Measurements from ENCODE around the gene ATAD3B. TPM values are rescaled to one million over a fixed set of nuclear protein-coding genes. Genes with fewer than 3 reads are reported as not detected.
"Not testable (repeated sequence)": the region's sequence is repeated elsewhere in the genome, so short reads cannot be mapped to it uniquely, and the experiment has no call there.

ATAD3B gene
- total RNA-seq, 1 donor from 2014 or later: 39.2 TPM

DNA sequence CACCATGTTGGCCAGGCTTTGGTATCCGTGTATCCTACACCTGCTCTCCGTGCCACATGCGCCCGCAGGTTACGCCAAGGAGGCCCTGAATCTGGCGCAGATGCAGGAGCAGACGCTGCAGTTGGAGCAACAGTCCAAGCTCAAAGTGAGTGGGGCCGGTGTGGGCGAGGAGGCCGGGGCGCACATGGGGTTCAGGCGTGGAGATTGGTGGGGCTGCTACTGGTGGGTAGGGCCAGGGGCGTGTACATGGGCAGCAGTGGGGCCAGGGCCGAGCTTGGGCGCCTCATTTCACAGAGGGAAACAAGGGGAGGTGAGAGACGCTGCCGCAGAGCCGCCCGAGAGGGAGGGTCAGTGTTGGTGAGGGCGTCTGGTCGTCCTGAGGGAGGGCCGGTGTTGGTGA lies 5.6 kb downstream of the ATAD3B start:
- Mint-ChIP-seq H3K27ac (no peak overlapping the region), H3K36me3 (peaks cover 6% of the 10 kb centered on the region), H3K4me3 (no peak overlapping the region), H3K27me3 (ENCODE audit: low read depth) (no peaks in the 10 kb centered on the region), H3K9me3 (no peaks in the 10 kb centered on the region), H3K4me1 (peaks cover 5% of the 10 kb centered on the region)
- TF ChIP-seq, protein P1, sequence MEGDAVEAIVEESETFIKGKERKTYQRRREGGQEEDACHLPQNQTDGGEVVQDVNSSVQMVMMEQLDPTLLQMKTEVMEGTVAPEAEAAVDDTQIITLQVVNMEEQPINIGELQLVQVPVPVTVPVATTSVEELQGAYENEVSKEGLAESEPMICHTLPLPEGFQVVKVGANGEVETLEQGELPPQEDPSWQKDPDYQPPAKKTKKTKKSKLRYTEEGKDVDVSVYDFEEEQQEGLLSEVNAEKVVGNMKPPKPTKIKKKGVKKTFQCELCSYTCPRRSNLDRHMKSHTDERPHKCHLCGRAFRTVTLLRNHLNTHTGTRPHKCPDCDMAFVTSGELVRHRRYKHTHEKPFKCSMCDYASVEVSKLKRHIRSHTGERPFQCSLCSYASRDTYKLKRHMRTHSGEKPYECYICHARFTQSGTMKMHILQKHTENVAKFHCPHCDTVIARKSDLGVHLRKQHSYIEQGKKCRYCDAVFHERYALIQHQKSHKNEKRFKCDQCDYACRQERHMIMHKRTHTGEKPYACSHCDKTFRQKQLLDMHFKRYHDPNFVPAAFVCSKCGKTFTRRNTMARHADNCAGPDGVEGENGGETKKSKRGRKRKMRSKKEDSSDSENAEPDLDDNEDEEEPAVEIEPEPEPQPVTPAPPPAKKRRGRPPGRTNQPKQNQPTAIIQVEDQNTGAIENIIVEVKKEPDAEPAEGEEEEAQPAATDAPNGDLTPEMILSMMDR (IDR thresholded peaks at IDR 0.05; ENCODE audit: unreplicated experiment): no peak
- no peak for DNase-seq (ENCODE audit: low spot score in 2 of 2, unreplicated experiment in 2 of 2)

- TF ChIP-seq, protein P1 (IDR thresholded peaks at IDR 0.05; ENCODE audit: unreplicated experiment): no peak
- Mint-ChIP-seq H3K27me3 (ENCODE audit: low read depth) (no peaks in the 10 kb centered on the region), H3K9me3 (no peaks in the 10 kb centered on the region), H3K4me3 (no peak overlapping the region), H3K36me3 (peaks cover 7% of the 10 kb centered on the region), H3K27ac (no peak overlapping the region), H3K4me1 (no peaks in the 10 kb centered on the region)
- DNase-seq (ENCODE audit: low spot score in 2 of 2, unreplicated experiment in 2 of 2): no peak
Measured at GRCh38 chr1:1479547-1480487, 8.3 kb downstream of the ATAD3B start.

DNA sequence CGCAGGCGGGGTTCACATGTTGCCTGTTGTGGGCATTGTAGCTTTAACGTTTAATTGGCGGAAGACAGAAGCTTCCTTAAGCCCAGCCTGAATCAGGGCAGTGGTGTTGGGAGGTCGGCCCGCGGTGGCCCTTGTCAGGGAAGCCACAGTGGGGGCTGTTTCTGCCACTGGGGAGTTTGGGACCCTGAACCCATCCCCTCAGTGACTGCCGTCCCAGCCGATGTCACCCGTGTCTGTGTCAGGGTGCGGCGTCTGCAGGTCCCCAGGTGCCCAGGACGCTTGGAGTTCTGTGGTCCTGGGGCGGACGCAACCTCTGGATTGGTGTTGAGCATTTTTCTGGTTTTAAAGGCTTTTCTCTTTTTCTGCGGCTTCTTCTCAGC lies 8.9 kb downstream of the ATAD3B start:
- not testable (repeated sequence) for H3K36me3 Mint-ChIP-seq; H3K27me3 Mint-ChIP-seq (ENCODE audit: low read depth); H3K4me1 Mint-ChIP-seq; DNase-seq (ENCODE audit: low spot score in 2 of 2, unreplicated experiment in 2 of 2); H3K27ac Mint-ChIP-seq; H3K4me3 Mint-ChIP-seq; H3K9me3 Mint-ChIP-seq

DNA sequence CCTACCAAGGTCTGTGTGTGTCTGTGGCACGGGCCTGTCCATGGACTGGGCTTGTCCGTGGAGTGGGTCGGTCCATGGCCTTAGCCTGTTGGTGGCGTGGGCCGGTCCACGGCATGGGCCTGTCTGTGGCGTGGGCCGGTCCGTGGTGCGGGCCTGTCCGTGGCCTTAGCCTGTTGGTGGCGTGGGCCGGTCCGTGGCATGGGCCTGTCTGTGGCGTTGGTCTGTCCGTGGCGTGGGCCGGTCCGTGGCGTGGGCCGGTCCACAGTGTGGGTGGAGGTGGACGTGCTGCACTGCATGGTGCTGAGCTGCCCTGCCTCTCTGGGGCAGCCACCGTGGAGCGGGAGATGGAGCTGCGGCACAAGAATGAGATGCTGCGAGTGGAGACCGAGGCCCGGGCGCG lies 10.2 kb downstream of the ATAD3B start:
- H3K4me1 Mint-ChIP-seq; H3K27me3 Mint-ChIP-seq (ENCODE audit: low read depth); H3K9me3 Mint-ChIP-seq; DNase-seq (ENCODE audit: low spot score in 2 of 2, unreplicated experiment in 2 of 2); H3K36me3 Mint-ChIP-seq; H3K27ac Mint-ChIP-seq; H3K4me3 Mint-ChIP-seq: not testable (repeated sequence)

GRCh38 chr1:1482856-1483255 lies 11.3 kb downstream of the ATAD3B start:
- Mint-ChIP-seq H3K36me3 (peaks cover 7% of the 10 kb centered on the region), H3K4me3 (no peak overlapping the region), H3K27ac (no peak overlapping the region), H3K4me1 (no peaks in the 10 kb centered on the region), H3K9me3 (no peaks in the 10 kb centered on the region), H3K27me3 (ENCODE audit: low read depth) (no peaks in the 10 kb centered on the region)
- TF ChIP-seq, protein P1 (IDR thresholded peaks at IDR 0.05; ENCODE audit: unreplicated experiment): no peak
- DNase-seq (ENCODE audit: low spot score in 2 of 2, unreplicated experiment in 2 of 2): no peak

GRCh38 chr1:1483714-1484113 lies 12.1 kb downstream of the ATAD3B start:
- Mint-ChIP-seq H3K4me1 (no peaks in the 10 kb centered on the region), H3K27me3 (ENCODE audit: low read depth) (no peaks in the 10 kb centered on the region), H3K36me3 (peaks cover 7% of the 10 kb centered on the region), H3K27ac (no peak overlapping the region), H3K4me3 (no peak overlapping the region), H3K9me3 (no peaks in the 10 kb centered on the region)
- TF ChIP-seq, protein P1 (IDR thresholded peaks at IDR 0.05; ENCODE audit: unreplicated experiment): no peak
- DNase-seq (ENCODE audit: low spot score in 2 of 2, unreplicated experiment in 2 of 2): no peak

DNA sequence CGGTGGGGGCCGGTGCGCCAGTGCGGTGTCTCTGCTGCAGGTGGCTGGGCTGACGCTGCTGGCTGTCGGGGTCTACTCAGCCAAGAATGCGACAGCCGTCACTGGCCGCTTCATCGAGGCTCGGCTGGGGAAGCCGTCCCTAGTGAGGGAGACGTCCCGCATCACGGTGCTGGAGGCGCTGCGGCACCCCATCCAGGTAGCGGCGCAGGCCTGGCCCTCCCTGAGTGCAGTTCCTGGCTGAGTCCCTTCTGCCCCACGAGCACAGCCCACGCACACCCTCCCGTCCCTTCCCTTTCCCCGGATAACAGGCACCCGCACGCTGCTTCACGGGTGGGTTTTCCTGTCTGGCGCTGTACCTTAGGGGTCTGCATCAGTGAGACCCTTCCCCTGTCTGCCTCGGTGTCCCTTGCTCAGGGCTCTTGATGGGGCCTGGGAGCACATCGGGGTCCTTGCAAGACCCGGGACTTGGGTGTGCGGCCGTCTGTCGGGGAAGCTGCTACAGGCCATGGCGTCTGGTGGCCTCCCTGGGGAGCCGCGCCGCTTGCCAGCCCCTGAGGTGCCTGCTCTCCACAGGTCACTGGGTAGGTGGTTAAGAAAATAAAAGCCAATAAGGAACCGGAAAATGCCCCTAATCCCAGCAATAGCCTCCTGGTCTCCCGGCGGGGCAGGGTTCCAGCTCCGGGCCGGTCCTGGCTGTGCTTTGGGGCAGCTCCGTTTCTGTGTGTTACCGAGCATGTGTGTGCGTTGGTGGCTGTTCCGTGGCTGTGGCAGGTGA lies 13.6 kb downstream of the ATAD3B start:
- not testable (repeated sequence) for H3K4me1 Mint-ChIP-seq; DNase-seq (ENCODE audit: low spot score in 2 of 2, unreplicated experiment in 2 of 2)

GRCh38 chr1:1485755-1486317 lies 14.3 kb downstream of the ATAD3B start:
- not testable (repeated sequence) for DNase-seq (ENCODE audit: low spot score in 2 of 2, unreplicated experiment in 2 of 2); H3K9me3 Mint-ChIP-seq; H3K27ac Mint-ChIP-seq

More for the DNA sequence above, 13.6 kb downstream of the ATAD3B start:
- not testable (repeated sequence) for H3K4me3 Mint-ChIP-seq; H3K36me3 Mint-ChIP-seq; H3K9me3 Mint-ChIP-seq; H3K27ac Mint-ChIP-seq; H3K27me3 Mint-ChIP-seq (ENCODE audit: low read depth)

More at GRCh38 chr1:1485755-1486317, 14.3 kb downstream of the ATAD3B start:
- H3K4me3 Mint-ChIP-seq; H3K27me3 Mint-ChIP-seq (ENCODE audit: low read depth); H3K36me3 Mint-ChIP-seq; H3K4me1 Mint-ChIP-seq: not testable (repeated sequence)

Measured in mesothelial cell of epicardium (in vitro differentiated cells).